GM19395 (cell line): ENCODE results near the gene STEAP4.
"Not testable (repeated sequence)": the region's sequence is repeated elsewhere in the genome, so short reads cannot be mapped to it uniquely, and the experiment has no call there.

Experiments used
- ATAC-seq: cut with Tn5 transposase; IDR thresholded peaks from one replicate; pipeline ENCODE4 v1.9.1; 2021; ENCODE audit warnings: mild to moderate bottlenecking, moderate library complexity; ENCODE audit not compliant: unreplicated experiment

STEAP4 gene

DNA sequence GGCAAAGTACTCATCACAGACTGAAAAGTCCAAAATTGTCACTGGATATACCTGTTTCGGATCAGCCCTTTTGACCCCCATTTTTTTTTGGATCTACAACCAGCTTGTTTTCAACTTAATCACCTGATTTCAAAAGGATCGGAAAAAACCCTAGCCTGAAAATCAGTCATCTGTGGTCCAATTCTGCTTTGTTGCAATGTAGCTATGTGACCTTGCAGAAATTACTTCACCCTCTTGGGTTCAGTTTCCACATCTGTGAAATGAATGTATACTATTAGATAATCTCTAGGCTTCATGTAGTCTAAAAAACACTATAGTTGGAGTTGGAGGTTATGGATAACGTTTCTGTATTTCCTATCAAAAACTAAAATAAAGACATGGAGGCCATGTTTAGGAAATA is 37.1 kb downstream of the STEAP4 start:
- ATAC-seq = no peak

DNA sequence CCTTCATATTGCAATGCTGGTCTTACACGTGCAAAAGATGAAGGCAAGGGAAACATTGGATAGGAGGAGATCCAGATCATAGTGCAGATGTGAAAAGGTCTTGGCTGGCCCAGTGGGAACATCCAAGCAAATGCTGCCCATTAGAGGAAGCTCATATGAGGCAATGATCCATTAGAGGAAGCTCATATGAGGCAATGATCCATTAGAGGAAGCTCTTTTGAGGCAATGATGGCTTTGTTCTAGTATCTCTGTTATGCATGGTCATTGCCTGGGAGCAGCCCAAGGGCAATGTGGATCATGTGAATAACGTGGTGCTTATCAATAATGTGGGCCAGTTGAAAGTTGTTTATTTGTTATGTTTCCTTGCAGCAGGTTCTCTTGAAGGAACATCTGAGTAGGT is 37.8 kb downstream of the STEAP4 start:
- ATAC-seq = no peak

- ATAC-seq = no peak
Measured at GRCh38 chr7:88268051-88268450, 38.6 kb downstream of the STEAP4 start.

DNA sequence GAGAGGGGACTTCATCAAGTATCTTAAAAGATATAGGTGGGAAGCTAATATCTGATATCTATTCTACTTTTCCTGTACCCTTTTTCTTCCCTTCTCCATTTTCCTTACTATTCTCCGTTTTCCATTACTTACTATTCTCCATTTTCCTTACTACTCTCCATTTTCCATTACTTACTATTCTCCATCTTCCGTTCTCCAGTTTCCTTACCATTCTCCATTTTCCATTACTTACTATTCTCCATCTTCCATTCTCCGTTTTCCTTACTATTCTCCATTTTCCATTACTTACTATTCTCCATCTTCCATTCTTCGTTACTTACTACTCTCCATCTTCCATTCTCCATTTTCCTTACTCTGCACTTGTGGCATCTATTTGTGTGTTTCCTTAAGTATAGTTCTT is 39.3 kb downstream of the STEAP4 start:
- ATAC-seq = no peak

- not testable (repeated sequence) for ATAC-seq
Measured at GRCh38 chr7:88264987-88265386, 41.7 kb downstream of the STEAP4 start.

DNA sequence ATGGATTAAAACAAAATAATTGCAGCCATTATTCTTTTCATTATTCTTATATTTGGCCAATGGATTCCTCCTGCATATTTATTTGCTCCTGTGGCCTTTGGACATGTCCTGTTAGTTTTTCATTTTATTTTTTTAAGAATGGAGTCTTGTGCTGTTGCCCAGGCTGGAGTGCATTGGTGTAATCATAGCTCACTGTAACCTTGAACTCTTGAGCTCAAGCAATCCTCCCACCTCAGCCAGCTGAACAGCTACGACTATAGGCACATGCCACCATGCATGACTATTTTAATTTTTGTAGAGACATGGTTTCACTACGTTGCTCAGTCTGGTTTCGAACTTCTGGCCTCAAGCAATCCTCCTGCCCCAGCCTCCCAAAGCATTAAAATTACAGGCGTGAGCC is 44.1 kb downstream of the STEAP4 start:
- ATAC-seq = no peak

DNA sequence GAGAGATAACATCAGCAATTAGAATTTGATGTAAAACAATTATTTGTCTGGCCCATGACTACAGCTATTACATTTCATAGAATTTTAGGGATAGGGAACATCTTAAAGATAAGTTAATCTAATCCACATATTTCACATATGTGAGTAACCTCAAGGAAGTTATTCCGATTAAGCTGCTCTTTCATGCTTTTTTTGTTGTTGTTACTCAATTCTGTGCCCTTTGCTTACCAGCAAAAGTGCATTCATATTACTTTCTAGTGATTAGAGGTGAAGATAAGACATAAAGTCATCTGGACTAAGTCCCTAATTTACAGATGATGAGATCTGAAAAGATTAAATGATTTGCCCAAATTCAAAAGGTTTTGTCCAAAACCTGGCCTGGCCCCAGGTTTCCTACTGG is 46.0 kb downstream of the STEAP4 start:
- no peak for ATAC-seq

DNA sequence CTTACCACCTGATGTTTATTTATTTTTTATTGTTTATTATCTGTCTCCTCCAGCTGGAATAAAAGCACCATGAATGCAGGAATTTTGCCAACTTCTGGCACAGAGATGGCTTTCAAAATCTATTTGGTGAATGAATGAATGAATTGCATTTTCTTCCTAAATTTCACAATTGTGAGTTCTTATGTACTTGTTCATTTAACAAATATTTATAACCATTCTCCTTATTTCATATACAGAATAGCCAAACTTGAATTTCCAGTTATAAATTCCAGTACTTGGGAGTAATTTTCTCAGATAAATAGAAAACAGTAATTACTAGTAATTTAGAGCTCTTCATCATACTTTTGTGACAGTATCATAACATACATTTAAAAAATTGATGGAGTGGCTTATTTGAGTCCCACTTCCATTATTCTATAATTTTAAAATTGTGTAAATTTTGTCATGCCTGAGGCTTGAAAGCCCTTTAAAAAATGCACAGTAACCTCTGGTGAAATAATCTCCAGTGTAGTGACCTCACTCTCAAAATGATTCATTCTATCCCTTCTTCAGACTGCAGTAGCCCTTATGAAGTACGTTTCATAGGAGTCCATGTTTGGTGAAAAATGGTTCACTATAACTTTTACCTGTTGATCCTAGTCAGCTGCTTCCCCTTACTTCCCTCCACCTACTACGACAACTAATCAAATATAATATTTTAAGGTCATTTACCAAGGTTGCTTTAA is 46.9 kb downstream of the STEAP4 start:
- no peak for ATAC-seq

GRCh38 chr7:88258296-88258695 is 48.4 kb downstream of the STEAP4 start:
- ATAC-seq = not testable (repeated sequence)

DNA sequence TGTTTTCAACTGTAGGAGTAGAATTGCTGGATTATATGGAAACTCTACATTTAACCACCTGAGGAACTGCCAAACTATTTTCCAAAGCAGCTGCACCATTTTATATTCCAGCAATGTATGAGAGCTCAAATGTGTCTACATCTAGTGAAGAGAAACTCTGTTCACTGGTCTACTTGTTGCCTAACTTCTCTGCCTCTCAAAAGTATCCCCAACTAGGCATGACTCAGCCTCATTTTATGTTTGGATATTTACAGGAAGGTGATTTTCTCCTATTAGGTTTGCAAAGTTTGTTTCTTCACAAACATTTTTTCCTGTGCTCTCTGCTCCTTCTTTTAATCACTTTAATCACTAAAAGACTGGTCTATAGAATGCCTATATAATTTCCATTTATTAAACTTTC is 49.8 kb downstream of the STEAP4 start:
- ATAC-seq = no peak

DNA sequence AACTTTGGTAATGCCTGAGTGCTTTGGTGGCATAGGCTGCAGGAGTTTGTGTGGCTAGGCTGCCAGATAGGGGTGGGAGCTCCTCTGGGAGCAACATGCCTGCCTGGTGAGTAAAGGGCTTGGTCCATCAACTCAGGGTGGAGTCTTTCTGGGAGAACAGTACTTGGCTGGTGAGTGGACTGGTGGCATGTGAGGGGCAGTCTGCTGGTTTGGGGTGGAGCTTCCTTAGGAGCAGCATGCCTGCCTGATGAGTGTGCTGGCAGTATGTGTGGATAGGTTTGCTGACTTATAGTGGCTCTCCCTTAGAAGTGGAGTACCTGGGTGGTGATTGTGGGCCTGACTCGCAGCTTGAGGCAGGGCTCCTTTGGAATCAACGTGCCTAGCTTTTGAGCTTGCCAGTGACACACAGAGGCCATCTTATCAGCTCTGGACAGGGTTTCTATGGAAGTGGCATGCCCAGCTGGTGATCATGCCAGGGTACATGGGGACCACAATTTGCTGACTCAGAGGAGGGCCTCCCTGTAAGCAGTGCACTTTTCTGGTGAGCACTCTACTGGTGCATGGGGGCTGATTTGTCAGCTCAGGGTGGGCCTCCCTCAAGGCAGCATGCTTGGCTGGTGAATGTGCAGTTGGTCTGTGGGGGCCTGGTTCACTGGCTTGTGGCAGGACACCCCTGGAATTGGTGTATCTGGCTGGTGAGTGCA is 51.8 kb downstream of the STEAP4 start:
- ATAC-seq = no peak

DNA sequence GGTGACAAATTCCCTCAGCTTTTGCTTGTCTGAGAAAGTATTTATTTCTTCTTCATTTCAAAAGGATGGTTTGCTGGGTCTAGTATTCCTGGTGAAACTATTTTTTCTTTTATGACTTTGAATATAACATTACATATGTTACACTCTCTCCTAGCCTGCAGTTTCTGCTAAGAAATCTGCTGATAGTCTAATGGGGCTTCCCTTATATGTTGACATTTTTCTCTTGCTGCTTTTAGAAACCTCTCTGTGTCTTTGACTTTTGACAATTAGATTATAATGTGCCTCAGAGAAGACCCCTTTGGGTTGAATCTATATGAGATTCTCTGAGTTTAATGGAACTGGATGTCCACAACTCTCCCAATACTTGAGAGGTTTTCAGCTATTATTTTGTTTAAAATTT is 53.1 kb downstream of the STEAP4 start:
- no peak for ATAC-seq

DNA sequence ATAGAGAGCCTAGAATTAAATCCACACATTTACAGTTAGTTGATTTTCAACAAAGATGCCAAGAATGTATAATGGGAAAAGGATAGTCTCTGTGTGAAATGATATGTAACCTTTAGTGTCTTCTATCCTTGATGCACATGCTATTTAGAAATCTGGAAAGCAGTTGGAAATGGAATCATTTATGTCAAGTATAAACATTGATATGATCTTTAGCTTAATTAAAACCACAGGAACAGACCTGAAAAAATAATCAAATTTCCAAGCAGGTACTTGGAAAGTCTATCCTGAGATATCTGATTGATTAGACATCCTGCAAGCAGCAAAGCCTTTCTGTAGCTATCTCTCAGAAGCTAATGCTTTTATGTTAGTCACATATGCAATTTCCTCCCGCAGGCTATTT is 62.4 kb downstream of the STEAP4 start:
- no peak for ATAC-seq

GRCh38 chr7:88243345-88243909 is 63.3 kb downstream of the STEAP4 start:
- peak; percentile 73 for ATAC-seq

DNA sequence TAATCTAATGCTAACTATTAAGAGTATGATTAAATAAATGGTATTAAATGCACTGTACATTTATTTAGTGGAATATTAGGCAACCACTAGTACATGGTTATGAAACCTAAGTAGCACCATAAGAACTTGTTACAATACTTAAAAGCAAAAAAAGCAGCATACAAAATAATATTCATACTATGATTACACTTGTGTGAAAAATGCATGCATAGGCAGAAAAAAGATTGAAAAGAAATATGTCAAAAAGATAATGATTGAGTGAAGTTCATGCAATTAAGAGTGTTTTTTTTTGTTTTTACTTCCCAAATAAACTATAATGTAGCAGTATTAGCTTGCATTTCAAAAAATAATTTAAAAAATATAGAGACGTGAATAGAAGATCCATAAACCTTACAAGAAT is 66.8 kb downstream of the STEAP4 start:
- ATAC-seq = no peak

DNA sequence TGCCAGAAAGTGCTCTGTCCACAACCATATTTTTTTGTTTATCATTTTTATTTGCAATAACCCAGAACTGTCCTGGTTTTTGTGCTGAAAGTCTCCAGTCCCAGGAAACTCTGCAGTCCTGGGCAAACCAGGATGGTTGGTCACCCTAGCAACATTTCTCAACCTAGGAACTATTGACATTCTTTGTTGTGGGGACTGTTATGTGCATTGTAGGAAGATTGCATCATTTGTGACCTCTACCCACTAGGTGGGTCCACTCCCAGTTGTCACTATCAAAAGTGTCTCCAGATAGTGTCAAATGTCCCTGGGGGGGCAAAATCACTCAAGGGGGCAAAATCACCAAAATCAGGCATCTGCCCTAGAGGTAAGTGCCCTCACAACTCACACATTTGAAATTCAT is 72.9 kb downstream of the STEAP4 start:
- no peak for ATAC-seq

- ATAC-seq = no peak
Measured at GRCh38 chr7:88230646-88231045, 76.0 kb downstream of the STEAP4 start.

- no peak for ATAC-seq
Measured at GRCh38 chr7:88229302-88229995, 77.2 kb downstream of the STEAP4 start.

- no peak for ATAC-seq
Measured at GRCh38 chr7:88226886-88227516, 79.7 kb downstream of the STEAP4 start.

DNA sequence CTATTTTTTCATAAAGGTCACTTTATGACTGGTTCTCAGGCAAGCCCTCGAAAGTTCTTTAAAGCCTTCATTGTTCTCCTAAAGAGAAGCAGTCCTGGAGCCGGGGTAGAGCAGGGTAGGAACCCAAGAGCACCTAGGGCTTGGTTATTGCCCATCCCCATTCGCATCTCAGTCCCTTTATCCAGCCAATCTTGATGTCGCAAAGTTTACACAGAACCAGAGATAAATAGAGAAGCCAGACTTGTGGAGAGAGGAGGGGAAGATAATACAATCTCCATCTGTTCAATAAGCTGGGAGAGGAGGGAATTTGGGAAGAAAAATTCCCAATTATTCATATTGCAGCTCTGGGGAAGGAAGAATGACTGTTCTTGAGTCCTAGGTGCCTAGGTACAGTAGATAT is 80.5 kb downstream of the STEAP4 start:
- no peak for ATAC-seq

- ATAC-seq = no peak
Measured at GRCh38 chr7:88224601-88225275, 82.0 kb downstream of the STEAP4 start.
